GM12878 (cell line): ENCODE results near the gene SLC39A8. TPM values are rescaled to one million over a fixed set of nuclear protein-coding genes. Genes with fewer than 3 reads are reported as not detected.

Experiments used
- ATAC-seq: fragments of 200-7000 bp; cut with Tn5 transposase; 3 replicates; pipeline ENCODE4 v1.9.1; 2020; ENCODE audit warnings: mild to moderate bottlenecking, moderate library complexity
- BruUV-seq: library from RNA; stranded (reverse); fragments of 400-500 nt; replicated peaks from 2 replicates; lab custom pipeline; 2021; lab: Mats Ljungman, UMichigan
- CTCF ChIA-PET: fragments of 300-600 bp; sonication (Branson Sonifier 250); formaldehyde crosslinking; extraction: SDS; loops from one replicate; lab custom pipeline; 2021; ENCODE audit warnings: inconsistent platforms; lab: Yijun Ruan, JAX
- POLR2A ChIA-PET: fragments of 350-600 bp; formaldehyde crosslinking; extraction: SDS; loops from one replicate; lab custom pipeline; 2021; ENCODE audit warnings: inconsistent platforms; lab: Charles Lee
- RAD21 ChIA-PET: fragments of 300-600 bp; sonication (Branson Sonifier 250); formaldehyde crosslinking; loops from one replicate; lab custom pipeline; 2023; ENCODE audit warnings: antibody characterized with exemption; ENCODE audit not compliant: unreplicated experiment; lab: Charles Lee
- SMC1A ChIA-PET: fragments of 300-600 bp; sonication (Branson Sonifier 250); formaldehyde crosslinking; loops from one replicate; lab custom pipeline; 2023; ENCODE audit not compliant: unreplicated experiment, uncharacterized antibody; lab: Charles Lee
- DNase-seq: peaks from one replicate; pipeline ENCODE4 v3.0.0-alpha.2; 2011; ENCODE audit warnings: low read depth, low spot score
- FAIRE-seq: peaks from 3 replicates; lab custom pipeline; 2011; peaks lifted over from hg19 to GRCh38; lab: Jason Lieb, UNC
- H2AFZ ChIP-seq: 2 replicates; pipeline ENCODE4 v1.6.0; 2011; ENCODE audit warnings: low read depth, low read length, control low read depth; ENCODE audit not compliant: control insufficient read depth
- H3K27ac ChIP-seq: 2 replicates; pipeline ENCODE4 v1.5.1; 2011; ENCODE audit warnings: control low read depth; ENCODE audit not compliant: control insufficient read depth, insufficient read depth
- H3K27me3 ChIP-seq, 2 experiments: replicated peaks in 1 of 2; 2 replicates each; pipeline versions ENCODE4 v1.6.0 to v1.6.1; 2011; ENCODE audit warnings: low read length in 1 of 2; ENCODE audit not compliant: control insufficient read depth in 2 of 2, insufficient read depth in 2 of 2
- H3K36me3 ChIP-seq, 2 experiments: 2 replicates each; pipeline ENCODE4 v1.5.1; 2011; ENCODE audit warnings: low read length in 1 of 2; ENCODE audit not compliant: control insufficient read depth in 2 of 2, insufficient read depth in 2 of 2
- H3K4me1 ChIP-seq: 2 replicates; pipeline ENCODE4 v1.6.1; 2011; ENCODE audit warnings: mild to moderate bottlenecking, low read length, moderate library complexity, mixed read lengths; ENCODE audit not compliant: control insufficient read depth, insufficient read depth
- H3K4me2 ChIP-seq: 2 replicates; pipeline ENCODE4 v1.6.0; 2011; ENCODE audit warnings: control low read depth; ENCODE audit not compliant: control insufficient read depth, insufficient read depth
- H3K4me3 ChIP-seq: fragments of 200-600 bp; sonication (generic); 2 replicates; pipeline ENCODE4 v1.5.1; 2016
- H3K79me2 ChIP-seq: 2 replicates; pipeline ENCODE4 v1.6.0; 2011; ENCODE audit warnings: low read length; ENCODE audit not compliant: control insufficient read depth, insufficient read depth
- H3K9ac ChIP-seq: 2 replicates; pipeline ENCODE4 v1.8.0; 2011; ENCODE audit warnings: low read length, control low read depth, mixed read lengths; ENCODE audit not compliant: control insufficient read depth, insufficient read depth
- H3K9me3 ChIP-seq: replicated peaks from 3 replicates; pipeline ENCODE4 v1.5.1; 2011; ENCODE audit warnings: mild to moderate bottlenecking, low read length; ENCODE audit not compliant: control insufficient read depth, insufficient read depth
- H4K20me1 ChIP-seq: 2 replicates; pipeline ENCODE4 v1.6.0; 2011; ENCODE audit not compliant: control insufficient read depth, insufficient read depth
- CREM ChIP-seq: IDR thresholded peaks from 2 replicates; pipeline ENCODE4 v1.6.1; 2014; ENCODE audit warnings: antibody characterized with exemption, low read depth
- KLF5 ChIP-seq: fragments of 450-650 bp; IDR thresholded peaks from 2 replicates; pipeline ENCODE4 v1.6.1; 2014; ENCODE audit warnings: mild to moderate bottlenecking; ENCODE audit not compliant: partially characterized antibody
- NFYA ChIP-seq: IDR thresholded peaks from 2 replicates; pipeline ENCODE4 v1.6.1; 2011; ENCODE audit warnings: low read depth, mild to moderate bottlenecking, low read length, improper control_type of control experiment, borderline replicate concordance
- PML ChIP-seq: IDR thresholded peaks from 2 replicates; pipeline ENCODE4 v1.6.1; 2012; ENCODE audit warnings: low read length, inconsistent platforms
- WGBS: methylation state at CpG from one replicate; pipeline ENCODE4 v1.1.6; 2016; ENCODE audit warnings: low lambda C conversion rate; ENCODE audit not compliant: insufficient replicate concordance, insufficient coverage; ENCODE audit errors: missing lambda C conversion rate; 5-methylcytosine and 5-hydroxymethylcytosine counted together
- in situ Hi-C: fragments of 300-500 bp; cut with MboI; formaldehyde crosslinking; loops from 9 replicates; pipeline ENCODE4 v1.14.3; 2018; ENCODE audit warnings: mixed read lengths
- intact Hi-C: fragments of 100-400 bp; cut with micrococcal nuclease; formaldehyde crosslinking; loops from one replicate; pipeline ENCODE4 v1.14.2; 2022; ENCODE audit not compliant: unreplicated experiment
- polyA plus RNA-seq, 11 experiments: library from polyadenylated mRNA; depleted of rRNA in 4 of 11; unstranded in 6 of 11; stranded (reverse) in 5 of 11; fragments of >200 nt; fragmentation: Nextera tagmentation in 4 of 11; fragmentation: Illumina TruSeq in 1 of 11; extraction: Ambion mirVana in 4 of 11; extraction: Trizol in 1 of 11; gene quantifications; 1 replicate in 1 of 11; 2 replicates in 10 of 11; pipeline versions ENCODE4 v1.2.1 to v1.2.3, GENCODE V29; 2011 to 2016; ENCODE audit warnings: inconsistent platforms in 2 of 11, missing spikeins in 2 of 11, low read depth in 1 of 11
- total RNA-seq, 4 experiments: library from RNA; depleted of rRNA in 3 of 4; stranded (reverse); fragments of >200 nt in 3 of 4; fragmentation: Illumina TruSeq in 1 of 4; extraction: Trizol in 1 of 4; gene quantifications; 2 replicates each; pipeline versions ENCODE4 v1.2.1 to v1.2.3, GENCODE V29; 2013 to 2021
- TF ChIP-seq, protein P1 (sequence below): IDR thresholded peaks from 2 replicates; pipeline ENCODE4 v1.6.1; 2011; ENCODE audit warnings: borderline replicate concordance, low read depth, mild to moderate bottlenecking, moderate library complexity, mixed read lengths, low read length; ENCODE audit not compliant: insufficient read depth; ENCODE audit errors: extremely low read length
- TF ChIP-seq, protein P2 (sequence below): fragments of 450-650 bp; IDR thresholded peaks from 2 replicates; pipeline ENCODE4 v1.6.1; 2018; ENCODE audit warnings: mild to moderate bottlenecking, low read depth, moderate library complexity; ENCODE audit not compliant: partially characterized antibody
- TF ChIP-seq, protein P3 (sequence below): fragments of 150-350 bp; IDR thresholded peaks from 2 replicates; pipeline ENCODE4 v1.6.1; 2016; ENCODE audit warnings: low read depth, low read length

SLC39A8 gene
- total and polyA plus RNA-seq, 10 of the 15 experiments (the other 5 are each of a cell fraction or from before 2014, with no cell fraction given): 7.9 to 47.8 (median 32.8) TPM

- ChIA-PET POLR2A (no interaction called here), SMC1A (interaction anchor here (2.7 kb wide), 1 partner anchor 13 kb away, joined by 12 read pairs; no protein-coding TSS in a partner anchor), RAD21 (no interaction called here), CTCF (interaction anchor here (1.1 to 1.9 kb wide), 2 partner anchors 10 to 35 kb away, joined by 3 to 6 read pairs; partner anchors contain the start of gene SLC39A8)
- Histone ChIP-seq H3K27ac (no peak overlapping the region), H3K4me1 (no peaks in the 10 kb centered on the region), H3K4me2 (no peak overlapping the region), H3K9ac (no peak overlapping the region), H3K4me3 (no peak overlapping the region), H3K36me3 (peaks cover 0 to 5% of the 10 kb centered on the region in 2 experiments; a peak in 1 of 4 replicates), H3K79me2 (peaks cover 36% of the 10 kb centered on the region), H3K9me3 (no peaks in the 10 kb centered on the region; the same call in 2 of the 3 replicates), H4K20me1 (no peaks in the 10 kb centered on the region), H2AFZ (no peak overlapping the region), H3K27me3 (no peaks in the 10 kb centered on the region)
- TF ChIP-seq PML: no peak
- TF ChIP-seq, protein P1, sequence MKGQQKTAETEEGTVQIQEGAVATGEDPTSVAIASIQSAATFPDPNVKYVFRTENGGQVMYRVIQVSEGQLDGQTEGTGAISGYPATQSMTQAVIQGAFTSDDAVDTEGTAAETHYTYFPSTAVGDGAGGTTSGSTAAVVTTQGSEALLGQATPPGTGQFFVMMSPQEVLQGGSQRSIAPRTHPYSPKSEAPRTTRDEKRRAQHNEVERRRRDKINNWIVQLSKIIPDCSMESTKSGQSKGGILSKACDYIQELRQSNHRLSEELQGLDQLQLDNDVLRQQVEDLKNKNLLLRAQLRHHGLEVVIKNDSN: no peak
- TF ChIP-seq CREM: no peak
- TF ChIP-seq KLF5: no peak
- TF ChIP-seq, protein P2, sequence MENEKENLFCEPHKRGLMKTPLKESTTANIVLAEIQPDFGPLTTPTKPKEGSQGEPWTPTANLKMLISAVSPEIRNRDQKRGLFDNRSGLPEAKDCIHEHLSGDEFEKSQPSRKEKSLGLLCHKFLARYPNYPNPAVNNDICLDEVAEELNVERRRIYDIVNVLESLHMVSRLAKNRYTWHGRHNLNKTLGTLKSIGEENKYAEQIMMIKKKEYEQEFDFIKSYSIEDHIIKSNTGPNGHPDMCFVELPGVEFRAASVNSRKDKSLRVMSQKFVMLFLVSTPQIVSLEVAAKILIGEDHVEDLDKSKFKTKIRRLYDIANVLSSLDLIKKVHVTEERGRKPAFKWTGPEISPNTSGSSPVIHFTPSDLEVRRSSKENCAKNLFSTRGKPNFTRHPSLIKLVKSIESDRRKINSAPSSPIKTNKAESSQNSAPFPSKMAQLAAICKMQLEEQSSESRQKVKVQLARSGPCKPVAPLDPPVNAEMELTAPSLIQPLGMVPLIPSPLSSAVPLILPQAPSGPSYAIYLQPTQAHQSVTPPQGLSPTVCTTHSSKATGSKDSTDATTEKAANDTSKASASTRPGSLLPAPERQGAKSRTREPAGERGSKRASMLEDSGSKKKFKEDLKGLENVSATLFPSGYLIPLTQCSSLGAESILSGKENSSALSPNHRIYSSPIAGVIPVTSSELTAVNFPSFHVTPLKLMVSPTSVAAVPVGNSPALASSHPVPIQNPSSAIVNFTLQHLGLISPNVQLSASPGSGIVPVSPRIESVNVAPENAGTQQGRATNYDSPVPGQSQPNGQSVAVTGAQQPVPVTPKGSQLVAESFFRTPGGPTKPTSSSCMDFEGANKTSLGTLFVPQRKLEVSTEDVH: no peak
- TF ChIP-seq, protein P3, sequence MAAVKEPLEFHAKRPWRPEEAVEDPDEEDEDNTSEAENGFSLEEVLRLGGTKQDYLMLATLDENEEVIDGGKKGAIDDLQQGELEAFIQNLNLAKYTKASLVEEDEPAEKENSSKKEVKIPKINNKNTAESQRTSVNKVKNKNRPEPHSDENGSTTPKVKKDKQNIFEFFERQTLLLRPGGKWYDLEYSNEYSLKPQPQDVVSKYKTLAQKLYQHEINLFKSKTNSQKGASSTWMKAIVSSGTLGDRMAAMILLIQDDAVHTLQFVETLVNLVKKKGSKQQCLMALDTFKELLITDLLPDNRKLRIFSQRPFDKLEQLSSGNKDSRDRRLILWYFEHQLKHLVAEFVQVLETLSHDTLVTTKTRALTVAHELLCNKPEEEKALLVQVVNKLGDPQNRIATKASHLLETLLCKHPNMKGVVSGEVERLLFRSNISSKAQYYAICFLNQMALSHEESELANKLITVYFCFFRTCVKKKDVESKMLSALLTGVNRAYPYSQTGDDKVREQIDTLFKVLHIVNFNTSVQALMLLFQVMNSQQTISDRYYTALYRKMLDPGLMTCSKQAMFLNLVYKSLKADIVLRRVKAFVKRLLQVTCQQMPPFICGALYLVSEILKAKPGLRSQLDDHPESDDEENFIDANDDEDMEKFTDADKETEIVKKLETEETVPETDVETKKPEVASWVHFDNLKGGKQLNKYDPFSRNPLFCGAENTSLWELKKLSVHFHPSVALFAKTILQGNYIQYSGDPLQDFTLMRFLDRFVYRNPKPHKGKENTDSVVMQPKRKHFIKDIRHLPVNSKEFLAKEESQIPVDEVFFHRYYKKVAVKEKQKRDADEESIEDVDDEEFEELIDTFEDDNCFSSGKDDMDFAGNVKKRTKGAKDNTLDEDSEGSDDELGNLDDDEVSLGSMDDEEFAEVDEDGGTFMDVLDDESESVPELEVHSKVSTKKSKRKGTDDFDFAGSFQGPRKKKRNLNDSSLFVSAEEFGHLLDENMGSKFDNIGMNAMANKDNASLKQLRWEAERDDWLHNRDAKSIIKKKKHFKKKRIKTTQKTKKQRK: no peak
- no peak for TF ChIP-seq NFYA
- in situ Hi-C loops: no loop called here
- DNase-seq: no peak
- WGBS: 100% methylated on average over 2 of the region's 2 CpGs
- BruUV-seq: no TSS peak
- ATAC-seq: no peak
- intact Hi-C loops: no loop called here
- no peak for FAIRE-seq
Measured at GRCh38 chr4:102334624-102335023, 10.7 kb downstream of the SLC39A8 start.
